KMS-11 (cell line): Measurements from ENCODE around the gene GALNTL6.

Source experiments
- H2AFZ ChIP-seq: fragments of 200-600 bp; sonication (generic); 2 replicates; pipeline ENCODE4 v1.6.1; 2016; ENCODE audit warnings: antibody characterized with exemption, mixed run types, low read depth
- H3K27ac ChIP-seq: fragments of 200-600 bp; sonication (generic); 2 replicates; pipeline ENCODE4 v1.6.1; 2016; ENCODE audit warnings: mild to moderate bottlenecking, mixed run types
- H3K27me3 ChIP-seq: fragments of 200-600 bp; sonication (generic); 2 replicates; pipeline ENCODE4 v1.6.1; 2017; ENCODE audit warnings: mild to moderate bottlenecking, low read depth, mixed run types, moderate library complexity; ENCODE audit not compliant: insufficient read depth
- H3K36me3 ChIP-seq: fragments of 200-600 bp; sonication (generic); 2 replicates; pipeline ENCODE4 v1.6.1; 2017; ENCODE audit warnings: mild to moderate bottlenecking, mixed run types; ENCODE audit not compliant: insufficient read depth
- H3K4me1 ChIP-seq: fragments of 200-600 bp; sonication (generic); 2 replicates; pipeline ENCODE4 v1.6.1; 2016; ENCODE audit warnings: mild to moderate bottlenecking, low read depth, mixed run types; ENCODE audit not compliant: poor library complexity, severe bottlenecking
- H3K4me2 ChIP-seq: fragments of 200-600 bp; sonication (generic); 2 replicates; pipeline ENCODE4 v1.7.0; 2016; ENCODE audit warnings: mild to moderate bottlenecking, mixed run types
- H3K4me3 ChIP-seq: fragments of 200-600 bp; sonication (generic); IDR thresholded peaks from 2 replicates; pipeline ENCODE4 v1.6.1; 2017; ENCODE audit warnings: low read depth, low read length, mixed read lengths; ENCODE audit not compliant: insufficient read depth
- H3K79me2 ChIP-seq: fragments of 200-600 bp; sonication (generic); 2 replicates; pipeline ENCODE4 v1.6.1; 2016; ENCODE audit warnings: low read depth, mixed run types; ENCODE audit not compliant: insufficient read depth
- H3K9ac ChIP-seq: fragments of 200-600 bp; sonication (generic); 2 replicates; pipeline ENCODE4 v1.6.1; 2016; ENCODE audit warnings: mild to moderate bottlenecking, mixed run types
- H4K20me1 ChIP-seq: fragments of 200-600 bp; sonication (generic); 2 replicates; pipeline ENCODE4 v1.6.1; 2016; ENCODE audit warnings: mild to moderate bottlenecking, mixed run types; ENCODE audit not compliant: insufficient read depth
- TF ChIP-seq, protein P1 (sequence below): fragments of 200-600 bp; sonication (generic); conservative IDR thresholded peaks from 2 replicates; pipeline ENCODE4 v1.6.1; 2017; ENCODE audit warnings: low read depth, mild to moderate bottlenecking, antibody characterized with exemption, low read length, moderate library complexity, mixed read lengths

GALNTL6 gene

GRCh38 chr4:171928336-171928735 lies 115.1 kb downstream of the GALNTL6 start:
- H4K20me1 ChIP-seq = no peaks in the 10 kb centered on the region
- no peak overlapping the region for H3K4me2 ChIP-seq
- no peaks in the 10 kb centered on the region for H3K79me2 ChIP-seq
- no peaks in the 10 kb centered on the region for H3K36me3 ChIP-seq
- TF ChIP-seq, protein P1, sequence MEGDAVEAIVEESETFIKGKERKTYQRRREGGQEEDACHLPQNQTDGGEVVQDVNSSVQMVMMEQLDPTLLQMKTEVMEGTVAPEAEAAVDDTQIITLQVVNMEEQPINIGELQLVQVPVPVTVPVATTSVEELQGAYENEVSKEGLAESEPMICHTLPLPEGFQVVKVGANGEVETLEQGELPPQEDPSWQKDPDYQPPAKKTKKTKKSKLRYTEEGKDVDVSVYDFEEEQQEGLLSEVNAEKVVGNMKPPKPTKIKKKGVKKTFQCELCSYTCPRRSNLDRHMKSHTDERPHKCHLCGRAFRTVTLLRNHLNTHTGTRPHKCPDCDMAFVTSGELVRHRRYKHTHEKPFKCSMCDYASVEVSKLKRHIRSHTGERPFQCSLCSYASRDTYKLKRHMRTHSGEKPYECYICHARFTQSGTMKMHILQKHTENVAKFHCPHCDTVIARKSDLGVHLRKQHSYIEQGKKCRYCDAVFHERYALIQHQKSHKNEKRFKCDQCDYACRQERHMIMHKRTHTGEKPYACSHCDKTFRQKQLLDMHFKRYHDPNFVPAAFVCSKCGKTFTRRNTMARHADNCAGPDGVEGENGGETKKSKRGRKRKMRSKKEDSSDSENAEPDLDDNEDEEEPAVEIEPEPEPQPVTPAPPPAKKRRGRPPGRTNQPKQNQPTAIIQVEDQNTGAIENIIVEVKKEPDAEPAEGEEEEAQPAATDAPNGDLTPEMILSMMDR = no peak
- no peaks in the 10 kb centered on the region for H3K27me3 ChIP-seq
- H3K9ac ChIP-seq = no peak overlapping the region
- no peak overlapping the region for H3K27ac ChIP-seq
- peaks cover 9% of the 10 kb centered on the region for H3K4me1 ChIP-seq
- H2AFZ ChIP-seq = no peak overlapping the region
- H3K4me3 ChIP-seq = no peak overlapping the region

- Histone ChIP-seq H3K36me3 (no peaks in the 10 kb centered on the region), H3K4me1 (no peaks in the 10 kb centered on the region), H2AFZ (no peak overlapping the region), H3K27ac (no peak overlapping the region), H3K27me3 (no peaks in the 10 kb centered on the region), H3K4me3 (no peak overlapping the region), H3K79me2 (no peaks in the 10 kb centered on the region), H3K4me2 (no peak overlapping the region), H3K9ac (no peak overlapping the region), H4K20me1 (no peaks in the 10 kb centered on the region)
- TF ChIP-seq, protein P1 = no peak
These were observed 116.3 kb downstream of the GALNTL6 start for GRCh38 chr4:171929477-171929876.

DNA sequence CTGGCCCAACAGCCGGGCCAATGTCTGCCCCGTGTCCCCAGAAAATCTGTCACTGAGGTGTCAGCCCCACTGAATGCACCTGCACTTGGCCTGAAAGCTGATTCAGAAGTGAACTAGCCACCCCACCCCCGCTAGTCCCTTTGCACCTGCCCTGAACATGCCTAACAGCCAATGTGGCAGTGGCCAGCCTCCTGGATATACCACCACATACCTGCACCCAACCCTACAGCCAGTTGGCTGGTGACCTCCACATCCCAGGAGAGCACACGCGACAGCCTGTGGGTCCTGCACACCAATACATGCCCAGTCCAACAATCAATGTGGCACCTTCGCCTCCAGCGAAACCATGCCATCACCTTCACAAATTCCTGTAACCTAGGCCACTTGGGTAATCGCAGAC lies 116.7 kb downstream of the GALNTL6 start:
- H3K4me1 ChIP-seq = no peaks in the 10 kb centered on the region
- H3K9ac ChIP-seq = no peak overlapping the region
- no peaks in the 10 kb centered on the region for H3K36me3 ChIP-seq
- H3K27me3 ChIP-seq = no peaks in the 10 kb centered on the region
- no peaks in the 10 kb centered on the region for H3K79me2 ChIP-seq
- H4K20me1 ChIP-seq = no peaks in the 10 kb centered on the region
- no peak overlapping the region for H3K27ac ChIP-seq
- TF ChIP-seq, protein P1 = no peak
- H2AFZ ChIP-seq = no peak overlapping the region
- H3K4me2 ChIP-seq = no peak overlapping the region
- H3K4me3 ChIP-seq = no peak overlapping the region

GRCh38 chr4:171932238-171932637 lies 119.0 kb downstream of the GALNTL6 start:
- H3K27ac ChIP-seq = no peak overlapping the region
- no peak overlapping the region for H3K9ac ChIP-seq
- H3K79me2 ChIP-seq = no peaks in the 10 kb centered on the region
- no peak overlapping the region for H3K4me2 ChIP-seq
- H3K27me3 ChIP-seq = no peaks in the 10 kb centered on the region
- TF ChIP-seq, protein P1 = no peak
- no peaks in the 10 kb centered on the region for H3K4me1 ChIP-seq
- H2AFZ ChIP-seq = no peak overlapping the region
- H4K20me1 ChIP-seq = no peaks in the 10 kb centered on the region
- H3K4me3 ChIP-seq = no peak overlapping the region
- H3K36me3 ChIP-seq = no peaks in the 10 kb centered on the region
